ENCODE data around the gene SRGN. TPM values are rescaled to one million over a fixed set of nuclear protein-coding genes. Genes with fewer than 3 reads are reported as not detected.

The SRGN gene
- total and polyA plus RNA-seq, 8 donors: 4.1 to 40.0 (median 11.5) TPM

DNA sequence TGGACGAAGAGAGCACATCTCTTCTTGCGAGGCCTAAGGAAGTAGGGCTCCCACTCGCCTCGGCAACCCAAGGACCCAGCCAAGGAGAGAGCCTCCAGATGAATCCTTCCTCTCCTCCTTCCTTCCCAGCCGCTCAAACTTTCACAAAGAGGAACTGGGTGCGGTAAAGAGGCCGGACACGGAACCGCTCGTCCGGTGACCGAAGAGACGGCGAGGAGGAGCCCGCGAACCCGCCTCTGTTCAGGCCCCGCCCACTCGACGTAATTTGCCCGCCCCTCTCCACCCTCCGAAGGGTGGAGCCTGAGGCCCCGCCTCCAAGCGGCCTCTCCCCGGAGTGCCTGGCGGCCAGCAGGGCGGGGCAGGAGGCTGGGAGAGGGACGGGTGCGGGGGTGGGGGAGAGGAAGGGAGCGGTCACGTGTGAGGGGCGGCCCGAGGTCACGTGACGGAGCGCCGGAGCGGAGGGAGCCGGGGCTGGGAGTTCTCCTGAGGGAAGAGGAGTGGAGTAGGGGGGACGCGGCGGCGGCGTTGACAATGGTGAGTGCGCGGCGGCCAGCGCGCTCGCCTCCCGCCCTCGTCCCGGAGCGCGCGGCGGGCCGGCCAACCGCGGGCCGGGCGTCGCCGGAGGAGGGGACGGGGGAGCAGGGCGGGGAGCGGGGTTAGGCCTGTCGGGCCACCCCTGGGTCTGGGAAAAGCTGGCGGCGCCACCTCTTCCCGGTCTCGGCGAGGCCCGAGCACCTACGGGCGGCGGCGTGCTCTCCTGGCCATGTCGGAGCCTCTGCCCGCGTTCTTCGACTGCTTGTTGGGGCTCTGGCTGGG, 36.1 kb downstream of the SRGN start, which contains the start of gene VPS26A:
Gene VPS26A (plus strand): TSS at position 432 of the 816 bp plus-strand sequence. CDS start 100 bp downstream, at position 532.
- intact Hi-C loops (cut with DNase I): no loop called here

DNA sequence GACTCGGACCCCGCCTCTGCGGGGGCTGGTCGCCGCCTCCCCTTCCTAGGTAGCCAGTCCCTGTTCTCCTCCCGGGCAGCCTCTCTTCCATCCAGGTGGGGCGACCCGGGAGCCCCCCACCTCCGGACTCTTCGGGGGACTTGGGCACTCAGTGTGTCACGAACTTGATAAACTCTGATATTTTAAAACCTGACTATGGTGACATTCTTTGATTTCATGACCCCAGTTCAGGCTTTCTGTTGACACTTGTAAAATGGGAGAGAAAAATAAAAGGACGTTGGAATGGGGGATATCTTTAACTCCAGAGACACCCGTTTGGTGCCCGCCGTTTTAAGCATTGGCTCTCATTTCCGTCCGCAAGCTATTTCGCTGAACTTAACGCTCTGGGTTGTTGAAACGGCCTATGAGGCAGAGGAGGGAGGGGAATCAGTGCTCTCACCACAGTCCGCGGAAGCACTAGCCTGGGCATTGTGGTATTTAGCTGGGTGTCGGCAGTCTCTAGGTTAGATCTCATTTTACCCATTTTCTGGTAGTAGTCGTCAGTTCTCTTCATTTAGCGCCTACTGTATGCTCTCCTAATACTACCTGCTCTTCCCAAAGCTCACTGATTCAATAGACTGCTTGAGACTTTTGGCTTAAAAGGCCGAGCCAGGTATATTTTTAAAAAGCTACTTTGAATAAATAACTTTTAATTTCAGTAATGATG, 36.8 kb downstream of the SRGN start:
- Histone ChIP-seq H3K27ac (peak overlapping the region; percentile 93 to 99 (median 96)), H3K9me3 (no peaks in the 10 kb centered on the region), H3K4me3 (peak overlapping the region; percentile 60 to 95 (median 88)), H3K36me3 (no peaks in the 10 kb centered on the region), H3K27me3 (no peaks in the 10 kb centered on the region), H3K4me1 (peaks cover 0 to 16% (median 9%) of the 10 kb centered on the region in 3 donors)
- ATAC-seq (peak; percentile 13 to 33 (median 25)), DNase-seq (peak in 3 of 6 donors; percentile 26 to 54 (median 38)), FAIRE-seq (no peak)
- TF ChIP-seq, protein P1, sequence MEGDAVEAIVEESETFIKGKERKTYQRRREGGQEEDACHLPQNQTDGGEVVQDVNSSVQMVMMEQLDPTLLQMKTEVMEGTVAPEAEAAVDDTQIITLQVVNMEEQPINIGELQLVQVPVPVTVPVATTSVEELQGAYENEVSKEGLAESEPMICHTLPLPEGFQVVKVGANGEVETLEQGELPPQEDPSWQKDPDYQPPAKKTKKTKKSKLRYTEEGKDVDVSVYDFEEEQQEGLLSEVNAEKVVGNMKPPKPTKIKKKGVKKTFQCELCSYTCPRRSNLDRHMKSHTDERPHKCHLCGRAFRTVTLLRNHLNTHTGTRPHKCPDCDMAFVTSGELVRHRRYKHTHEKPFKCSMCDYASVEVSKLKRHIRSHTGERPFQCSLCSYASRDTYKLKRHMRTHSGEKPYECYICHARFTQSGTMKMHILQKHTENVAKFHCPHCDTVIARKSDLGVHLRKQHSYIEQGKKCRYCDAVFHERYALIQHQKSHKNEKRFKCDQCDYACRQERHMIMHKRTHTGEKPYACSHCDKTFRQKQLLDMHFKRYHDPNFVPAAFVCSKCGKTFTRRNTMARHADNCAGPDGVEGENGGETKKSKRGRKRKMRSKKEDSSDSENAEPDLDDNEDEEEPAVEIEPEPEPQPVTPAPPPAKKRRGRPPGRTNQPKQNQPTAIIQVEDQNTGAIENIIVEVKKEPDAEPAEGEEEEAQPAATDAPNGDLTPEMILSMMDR (IDR thresholded peaks at IDR 0.05): no peak
- intact Hi-C loops (cut with DNase I): no loop called here
- WGBS, 2 donors: 0% methylated on average over 26 of the region's 26 CpGs

More for the DNA sequence above, 36.1 kb downstream of the SRGN start, which contains the start of gene VPS26A:
- DNase-seq: peak; percentile 99 to 100 (median 100)
- TF ChIP-seq, protein P1 (IDR thresholded peaks at IDR 0.05): no peak
- WGBS, 2 donors: 0% methylated on average over 39 to 82 of the region's 82 CpGs
- Histone ChIP-seq H3K4me3 (peak within 1 kb of the TSS; percentile 60 to 95 (median 88)), H3K9me3 (no peaks in the 10 kb centered on the region), H3K36me3 (no peaks in the 10 kb centered on the region), H3K27ac (peak within 1 kb of the TSS; percentile 93 to 99 (median 96)), H3K4me1 (peaks cover 0 to 16% (median 9%) of the 10 kb centered on the region in 3 donors), H3K27me3 (no peaks in the 10 kb centered on the region)
- peak; percentile 94 to 99 (median 96) for ATAC-seq
- peak; percentile 92 for FAIRE-seq

DNA sequence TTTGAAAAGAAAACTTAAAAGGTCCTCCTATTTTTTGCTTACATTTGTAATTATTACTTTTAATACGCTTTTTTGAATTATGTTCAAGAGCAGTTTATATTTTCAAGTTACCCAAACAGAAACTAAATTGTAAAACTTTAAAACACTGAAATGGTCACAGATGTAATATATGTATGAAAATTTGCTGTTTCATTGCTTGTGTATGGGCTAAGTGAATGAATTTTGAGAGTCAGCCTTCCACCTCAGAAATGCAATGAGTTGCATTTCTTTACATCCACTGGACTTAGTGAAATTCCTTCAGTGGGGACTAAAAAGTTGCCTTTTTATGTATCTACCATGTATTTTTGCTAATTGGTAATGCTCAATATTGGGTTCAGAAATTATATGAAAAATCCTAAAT, 37.7 kb downstream of the SRGN start:
- H3K4me1 ChIP-seq: peaks cover 0 to 18% (median 9%) of the 10 kb centered on the region in 3 donors
- 23 to 36% methylated on average over 1 of the region's 1 CpG for WGBS, 2 donors
- no peak for FAIRE-seq
- peak overlapping the region in 1 of 4 donors; percentile 60 for H3K4me3 ChIP-seq
- H3K27ac ChIP-seq: no peak overlapping the region
- TF ChIP-seq, protein P1 (IDR thresholded peaks at IDR 0.05): no peak
- ATAC-seq: no peak
- no peaks in the 10 kb centered on the region for H3K9me3 ChIP-seq
- intact Hi-C loops (cut with DNase I): no loop called here
- no peaks in the 10 kb centered on the region for H3K27me3 ChIP-seq
- no peak for DNase-seq
- H3K36me3 ChIP-seq: no peaks in the 10 kb centered on the region

DNA sequence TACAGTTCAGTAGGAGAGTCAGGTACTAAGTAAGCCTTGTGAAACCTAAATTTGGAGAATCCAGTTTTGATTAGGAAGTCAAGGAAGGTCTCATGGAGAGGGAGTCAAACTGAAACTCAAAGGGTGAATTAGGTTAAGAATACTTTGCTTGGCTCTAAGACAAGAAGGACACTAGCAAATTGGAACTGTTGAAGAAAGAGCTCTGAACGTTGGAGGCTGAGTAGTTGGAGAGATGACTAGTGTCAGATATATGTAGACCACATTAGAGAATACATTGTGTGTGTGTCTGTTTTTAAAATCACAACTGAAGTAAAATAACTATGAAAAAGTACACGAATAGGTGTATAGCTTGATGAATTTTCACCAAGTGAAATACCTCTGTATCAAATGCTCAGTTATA, 42.3 kb downstream of the SRGN start:
- FAIRE-seq: no peak
- peaks cover 0 to 10% (median 8%) of the 10 kb centered on the region in 3 donors for H3K4me1 ChIP-seq

More for the DNA sequence above, 42.3 kb downstream of the SRGN start:
- ATAC-seq (no peak), DNase-seq (no peak)
- TF ChIP-seq, protein P1 (IDR thresholded peaks at IDR 0.05): no peak
- Histone ChIP-seq H3K9me3 (no peaks in the 10 kb centered on the region), H3K36me3 (no peaks in the 10 kb centered on the region), H3K27me3 (no peaks in the 10 kb centered on the region), H3K27ac (no peak overlapping the region), H3K4me3 (no peak overlapping the region)
- 37 to 41% methylated on average over 2 of the region's 2 CpGs for WGBS, 2 donors
- intact Hi-C loops (cut with DNase I): no loop called here

Measured in pancreas (tissue), 10 donors.